ENCODE data around the gene IRGC.

The IRGC gene

DNA sequence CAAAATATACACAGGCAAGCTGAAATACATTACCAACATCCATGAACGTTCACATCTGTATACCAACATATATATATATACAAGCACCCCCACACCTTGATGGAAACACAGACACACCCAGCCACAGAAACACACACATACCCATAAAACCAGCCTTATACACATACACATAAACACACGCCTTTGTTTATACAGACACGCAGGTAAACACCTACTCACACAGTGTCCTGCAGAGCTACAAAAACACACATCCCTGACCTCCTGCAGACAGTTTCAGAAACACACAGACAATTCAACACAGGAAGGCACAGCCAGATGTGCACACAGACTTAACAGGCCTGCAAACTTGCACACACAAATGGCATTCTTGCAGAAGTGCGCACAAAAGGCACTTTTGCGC is 21.3 kb upstream of the IRGC start:
- TF ChIP-seq, protein P1, sequence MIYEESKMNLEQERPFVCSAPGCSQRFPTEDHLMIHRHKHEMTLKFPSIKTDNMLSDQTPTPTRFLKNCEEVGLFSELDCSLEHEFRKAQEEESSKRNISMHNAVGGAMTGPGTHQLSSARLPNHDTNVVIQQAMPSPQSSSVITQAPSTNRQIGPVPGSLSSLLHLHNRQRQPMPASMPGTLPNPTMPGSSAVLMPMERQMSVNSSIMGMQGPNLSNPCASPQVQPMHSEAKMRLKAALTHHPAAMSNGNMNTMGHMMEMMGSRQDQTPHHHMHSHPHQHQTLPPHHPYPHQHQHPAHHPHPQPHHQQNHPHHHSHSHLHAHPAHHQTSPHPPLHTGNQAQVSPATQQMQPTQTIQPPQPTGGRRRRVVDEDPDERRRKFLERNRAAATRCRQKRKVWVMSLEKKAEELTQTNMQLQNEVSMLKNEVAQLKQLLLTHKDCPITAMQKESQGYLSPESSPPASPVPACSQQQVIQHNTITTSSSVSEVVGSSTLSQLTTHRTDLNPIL (CRISPR knock-in tag; IDR thresholded peaks at IDR 0.05; ENCODE audit: low read depth), result no peak
- TF ChIP-seq, protein P2, sequence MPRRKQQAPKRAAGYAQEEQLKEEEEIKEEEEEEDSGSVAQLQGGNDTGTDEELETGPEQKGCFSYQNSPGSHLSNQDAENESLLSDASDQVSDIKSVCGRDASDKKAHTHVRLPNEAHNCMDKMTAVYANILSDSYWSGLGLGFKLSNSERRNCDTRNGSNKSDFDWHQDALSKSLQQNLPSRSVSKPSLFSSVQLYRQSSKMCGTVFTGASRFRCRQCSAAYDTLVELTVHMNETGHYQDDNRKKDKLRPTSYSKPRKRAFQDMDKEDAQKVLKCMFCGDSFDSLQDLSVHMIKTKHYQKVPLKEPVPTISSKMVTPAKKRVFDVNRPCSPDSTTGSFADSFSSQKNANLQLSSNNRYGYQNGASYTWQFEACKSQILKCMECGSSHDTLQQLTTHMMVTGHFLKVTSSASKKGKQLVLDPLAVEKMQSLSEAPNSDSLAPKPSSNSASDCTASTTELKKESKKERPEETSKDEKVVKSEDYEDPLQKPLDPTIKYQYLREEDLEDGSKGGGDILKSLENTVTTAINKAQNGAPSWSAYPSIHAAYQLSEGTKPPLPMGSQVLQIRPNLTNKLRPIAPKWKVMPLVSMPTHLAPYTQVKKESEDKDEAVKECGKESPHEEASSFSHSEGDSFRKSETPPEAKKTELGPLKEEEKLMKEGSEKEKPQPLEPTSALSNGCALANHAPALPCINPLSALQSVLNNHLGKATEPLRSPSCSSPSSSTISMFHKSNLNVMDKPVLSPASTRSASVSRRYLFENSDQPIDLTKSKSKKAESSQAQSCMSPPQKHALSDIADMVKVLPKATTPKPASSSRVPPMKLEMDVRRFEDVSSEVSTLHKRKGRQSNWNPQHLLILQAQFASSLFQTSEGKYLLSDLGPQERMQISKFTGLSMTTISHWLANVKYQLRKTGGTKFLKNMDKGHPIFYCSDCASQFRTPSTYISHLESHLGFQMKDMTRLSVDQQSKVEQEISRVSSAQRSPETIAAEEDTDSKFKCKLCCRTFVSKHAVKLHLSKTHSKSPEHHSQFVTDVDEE (CRISPR knock-in tag; IDR thresholded peaks at IDR 0.05), result no peak
- TF ChIP-seq TCF4 (CRISPR knock-in tag; IDR thresholded peaks at IDR 0.05; ENCODE audit: borderline replicate concordance) (no peak), ZFP3 (CRISPR knock-in tag; IDR thresholded peaks at IDR 0.05) (no peak), CSDC2 (CRISPR knock-in tag; IDR thresholded peaks at IDR 0.05) (no peak), ZFP30 (CRISPR knock-in tag; IDR thresholded peaks at IDR 0.05) (no peak), ESRRG (CRISPR knock-in tag; IDR thresholded peaks at IDR 0.05) (no peak), RARB (CRISPR knock-in tag; IDR thresholded peaks at IDR 0.05) (no peak), ARNTL (CRISPR knock-in tag; IDR thresholded peaks at IDR 0.05; ENCODE audit: borderline replicate concordance, low read depth) (no peak), BACH2 (CRISPR knock-in tag; IDR thresholded peaks at IDR 0.05; ENCODE audit: borderline replicate concordance) (no peak), TOX (CRISPR knock-in tag; IDR thresholded peaks at IDR 0.05; ENCODE audit: borderline replicate concordance) (no peak), ZNF70 (CRISPR knock-in tag; IDR thresholded peaks at IDR 0.05) (no peak)
- TF ChIP-seq, protein P3, sequence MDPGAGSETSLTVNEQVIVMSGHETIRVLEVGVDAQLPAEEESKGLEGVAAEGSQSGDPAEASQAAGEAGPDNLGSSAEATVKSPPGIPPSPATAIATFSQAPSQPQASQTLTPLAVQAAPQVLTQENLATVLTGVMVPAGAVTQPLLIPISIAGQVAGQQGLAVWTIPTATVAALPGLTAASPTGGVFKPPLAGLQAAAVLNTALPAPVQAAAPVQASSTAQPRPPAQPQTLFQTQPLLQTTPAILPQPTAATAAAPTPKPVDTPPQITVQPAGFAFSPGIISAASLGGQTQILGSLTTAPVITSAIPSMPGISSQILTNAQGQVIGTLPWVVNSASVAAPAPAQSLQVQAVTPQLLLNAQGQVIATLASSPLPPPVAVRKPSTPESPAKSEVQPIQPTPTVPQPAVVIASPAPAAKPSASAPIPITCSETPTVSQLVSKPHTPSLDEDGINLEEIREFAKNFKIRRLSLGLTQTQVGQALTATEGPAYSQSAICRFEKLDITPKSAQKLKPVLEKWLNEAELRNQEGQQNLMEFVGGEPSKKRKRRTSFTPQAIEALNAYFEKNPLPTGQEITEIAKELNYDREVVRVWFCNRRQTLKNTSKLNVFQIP (CRISPR knock-in tag; IDR thresholded peaks at IDR 0.05; ENCODE audit: borderline replicate concordance, low read depth), result no peak
- TF ChIP-seq, protein P4, sequence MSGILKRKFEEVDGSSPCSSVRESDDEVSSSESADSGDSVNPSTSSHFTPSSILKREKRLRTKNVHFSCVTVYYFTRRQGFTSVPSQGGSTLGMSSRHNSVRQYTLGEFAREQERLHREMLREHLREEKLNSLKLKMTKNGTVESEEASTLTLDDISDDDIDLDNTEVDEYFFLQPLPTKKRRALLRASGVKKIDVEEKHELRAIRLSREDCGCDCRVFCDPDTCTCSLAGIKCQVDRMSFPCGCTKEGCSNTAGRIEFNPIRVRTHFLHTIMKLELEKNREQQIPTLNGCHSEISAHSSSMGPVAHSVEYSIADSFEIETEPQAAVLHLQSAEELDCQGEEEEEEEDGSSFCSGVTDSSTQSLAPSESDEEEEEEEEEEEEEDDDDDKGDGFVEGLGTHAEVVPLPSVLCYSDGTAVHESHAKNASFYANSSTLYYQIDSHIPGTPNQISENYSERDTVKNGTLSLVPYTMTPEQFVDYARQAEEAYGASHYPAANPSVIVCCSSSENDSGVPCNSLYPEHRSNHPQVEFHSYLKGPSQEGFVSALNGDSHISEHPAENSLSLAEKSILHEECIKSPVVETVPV (CRISPR knock-in tag; IDR thresholded peaks at IDR 0.05), result no peak
- TF ChIP-seq, protein P5, sequence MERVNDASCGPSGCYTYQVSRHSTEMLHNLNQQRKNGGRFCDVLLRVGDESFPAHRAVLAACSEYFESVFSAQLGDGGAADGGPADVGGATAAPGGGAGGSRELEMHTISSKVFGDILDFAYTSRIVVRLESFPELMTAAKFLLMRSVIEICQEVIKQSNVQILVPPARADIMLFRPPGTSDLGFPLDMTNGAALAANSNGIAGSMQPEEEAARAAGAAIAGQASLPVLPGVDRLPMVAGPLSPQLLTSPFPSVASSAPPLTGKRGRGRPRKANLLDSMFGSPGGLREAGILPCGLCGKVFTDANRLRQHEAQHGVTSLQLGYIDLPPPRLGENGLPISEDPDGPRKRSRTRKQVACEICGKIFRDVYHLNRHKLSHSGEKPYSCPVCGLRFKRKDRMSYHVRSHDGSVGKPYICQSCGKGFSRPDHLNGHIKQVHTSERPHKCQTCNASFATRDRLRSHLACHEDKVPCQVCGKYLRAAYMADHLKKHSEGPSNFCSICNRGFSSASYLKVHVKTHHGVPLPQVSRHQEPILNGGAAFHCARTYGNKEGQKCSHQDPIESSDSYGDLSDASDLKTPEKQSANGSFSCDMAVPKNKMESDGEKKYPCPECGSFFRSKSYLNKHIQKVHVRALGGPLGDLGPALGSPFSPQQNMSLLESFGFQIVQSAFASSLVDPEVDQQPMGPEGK (CRISPR knock-in tag; IDR thresholded peaks at IDR 0.05; ENCODE audit: borderline replicate concordance), result no peak
- ATAC-seq, result no peak

DNA sequence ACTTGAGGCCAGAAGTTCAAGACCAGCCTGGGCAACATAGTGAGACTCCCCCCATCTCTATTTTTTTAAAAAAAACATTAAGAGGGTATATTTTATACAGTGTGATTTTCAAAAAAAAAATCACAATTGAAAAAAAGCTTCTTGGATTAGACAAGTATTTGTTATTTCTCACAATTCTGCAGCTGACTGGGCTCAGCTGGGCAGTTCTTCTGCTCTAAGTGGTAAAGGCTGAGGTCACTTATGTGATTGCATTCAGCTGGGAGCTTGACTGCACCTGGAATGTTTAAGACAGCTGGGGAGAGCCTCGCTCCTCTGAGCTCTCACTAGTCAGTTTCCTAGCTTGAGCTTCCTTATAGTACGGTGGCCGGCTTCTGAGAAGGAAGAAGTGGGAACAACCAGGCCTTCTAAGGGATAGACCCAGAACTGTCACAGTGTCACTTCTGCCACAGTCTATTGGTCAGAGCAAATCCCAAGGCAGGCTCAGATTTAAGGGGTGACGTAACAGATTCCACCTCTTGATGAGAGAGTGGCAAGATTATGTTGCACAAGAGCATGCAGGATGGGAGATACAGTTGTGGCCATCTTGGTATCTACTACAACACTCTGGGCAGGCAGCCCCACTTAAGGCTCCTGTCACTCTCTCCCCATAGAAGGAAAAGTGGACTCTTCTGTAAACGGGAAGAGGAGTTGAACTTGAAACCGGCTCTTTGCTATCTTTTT is 19.7 kb upstream of the IRGC start:
- TF ChIP-seq, protein P5 (CRISPR knock-in tag; IDR thresholded peaks at IDR 0.05; ENCODE audit: borderline replicate concordance), result no peak
- TF ChIP-seq GLIS3 (CRISPR knock-in tag; IDR thresholded peaks at IDR 0.05) (no peak), TOX (CRISPR knock-in tag; IDR thresholded peaks at IDR 0.05; ENCODE audit: borderline replicate concordance) (no peak), OSR1 (CRISPR knock-in tag; IDR thresholded peaks at IDR 0.05) (no peak), CSDC2 (CRISPR knock-in tag; IDR thresholded peaks at IDR 0.05) (no peak)
- ATAC-seq, result no peak

DNA sequence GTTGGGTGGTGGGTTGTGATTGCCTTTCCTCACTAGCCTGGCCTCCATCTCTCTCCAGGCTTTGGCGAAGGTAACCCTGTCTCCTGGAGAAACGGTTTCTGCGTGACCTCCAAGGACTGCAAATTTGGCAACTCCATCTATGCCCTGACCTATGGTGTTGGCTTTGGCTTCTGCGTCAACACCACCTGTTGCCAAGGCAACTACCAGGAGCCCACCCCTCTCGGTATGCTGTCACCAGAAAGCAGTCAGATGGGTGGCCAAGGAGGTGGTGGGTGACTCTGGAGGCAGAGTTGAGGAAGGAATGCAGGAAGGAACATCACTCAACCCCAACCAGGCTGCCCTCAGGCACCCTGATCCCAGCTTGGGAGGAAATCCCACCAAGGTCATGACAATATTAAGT is 18.6 kb upstream of the IRGC start:
- no peak for ATAC-seq
- TF ChIP-seq ZNF565 (CRISPR knock-in tag; conservative IDR thresholded peaks at IDR 0.05; ENCODE audit: low read depth), result no peak
- no peak for TF ChIP-seq BACH2 (CRISPR knock-in tag; IDR thresholded peaks at IDR 0.05; ENCODE audit: borderline replicate concordance)
- TF ChIP-seq ARNTL (CRISPR knock-in tag; IDR thresholded peaks at IDR 0.05; ENCODE audit: borderline replicate concordance, low read depth), result no peak
- TF ChIP-seq ESRRG (CRISPR knock-in tag; IDR thresholded peaks at IDR 0.05), result no peak
- TF ChIP-seq PPARA (CRISPR knock-in tag; IDR thresholded peaks at IDR 0.05; ENCODE audit: borderline replicate concordance), result no peak
- TF ChIP-seq, protein P5 (CRISPR knock-in tag; IDR thresholded peaks at IDR 0.05; ENCODE audit: borderline replicate concordance), result no peak
- TF ChIP-seq TOX (CRISPR knock-in tag; IDR thresholded peaks at IDR 0.05; ENCODE audit: borderline replicate concordance), result no peak
- TF ChIP-seq, protein P4 (CRISPR knock-in tag; IDR thresholded peaks at IDR 0.05), result no peak
- TF ChIP-seq OSR1 (CRISPR knock-in tag; IDR thresholded peaks at IDR 0.05), result no peak
- TF ChIP-seq ZNF70 (CRISPR knock-in tag; IDR thresholded peaks at IDR 0.05), result no peak
- TF ChIP-seq SNAI2 (CRISPR knock-in tag; IDR thresholded peaks at IDR 0.05), result no peak
